H54 (cell line): ENCODE results near the gene EIF4E1B.
A peak's percentile ranks its signal among the peaks of the same experiment; 100 is the strongest.

Source experiments
- DNase-seq: peaks from one replicate; pipeline ENCODE4 v3.0.0; 2011; ENCODE audit warnings: low spot score, mixed read lengths; ENCODE audit not compliant: insufficient read length
- FAIRE-seq: peaks from 3 replicates; lab custom pipeline; 2011; peaks lifted over from hg19 to GRCh38; lab: Jason Lieb, UNC
- POLR2A ChIP-seq: IDR thresholded peaks from 2 replicates; pipeline ENCODE4 v1.6.1; 2011; ENCODE audit warnings: low read depth, mild to moderate bottlenecking, low read length

Gene EIF4E1B

GRCh38 chr5:176652136-176652535 is 21.7 kb downstream of the EIF4E1B start:
- DNase-seq (no peak), FAIRE-seq (no peak)
- TF ChIP-seq POLR2A = no peak

GRCh38 chr5:176653401-176654385 is 23.2 kb downstream of the EIF4E1B start:
- no peak for FAIRE-seq
- no peak for DNase-seq
- no peak for TF ChIP-seq POLR2A

GRCh38 chr5:176654856-176655255 is 24.4 kb downstream of the EIF4E1B start:
- no peak for TF ChIP-seq POLR2A
- FAIRE-seq (no peak), DNase-seq (no peak)

GRCh38 chr5:176656467-176656990 is 26.1 kb downstream of the EIF4E1B start:
- no peak for FAIRE-seq

GRCh38 chr5:176658007-176658599 is 27.6 kb downstream of the EIF4E1B start:
- DNase-seq (peak; percentile 71), FAIRE-seq (no peak)
- no peak for TF ChIP-seq POLR2A

More at GRCh38 chr5:176656467-176656990, 26.1 kb downstream of the EIF4E1B start:
- no peak for DNase-seq
- no peak for TF ChIP-seq POLR2A

GRCh38 chr5:176658817-176659511 is 28.5 kb downstream of the EIF4E1B start:
- FAIRE-seq = no peak
- TF ChIP-seq POLR2A = no peak
- DNase-seq = no peak

GRCh38 chr5:176659512-176659839 is 29.0 kb downstream of the EIF4E1B start:
- DNase-seq = no peak
- no peak for TF ChIP-seq POLR2A
- FAIRE-seq = no peak

GRCh38 chr5:176659860-176660461 is 29.5 kb downstream of the EIF4E1B start:
- FAIRE-seq (no peak), DNase-seq (no peak)
- TF ChIP-seq POLR2A = no peak

GRCh38 chr5:176660530-176660859 is 30.0 kb downstream of the EIF4E1B start:
- DNase-seq (no peak), FAIRE-seq (no peak)
- no peak for TF ChIP-seq POLR2A

GRCh38 chr5:176660860-176661641 is 30.6 kb downstream of the EIF4E1B start:
- DNase-seq (peak; percentile 93), FAIRE-seq (no peak)
- TF ChIP-seq POLR2A = no peak

- FAIRE-seq = no peak
- DNase-seq = no peak
- TF ChIP-seq POLR2A = no peak
Measured at GRCh38 chr5:176661676-176662075, 31.2 kb downstream of the EIF4E1B start.

GRCh38 chr5:176662371-176663333 is 32.2 kb downstream of the EIF4E1B start:
- no peak for DNase-seq
- no peak for FAIRE-seq
- TF ChIP-seq POLR2A = no peak
